ENCODE data around the gene OR1S2.

DNA sequence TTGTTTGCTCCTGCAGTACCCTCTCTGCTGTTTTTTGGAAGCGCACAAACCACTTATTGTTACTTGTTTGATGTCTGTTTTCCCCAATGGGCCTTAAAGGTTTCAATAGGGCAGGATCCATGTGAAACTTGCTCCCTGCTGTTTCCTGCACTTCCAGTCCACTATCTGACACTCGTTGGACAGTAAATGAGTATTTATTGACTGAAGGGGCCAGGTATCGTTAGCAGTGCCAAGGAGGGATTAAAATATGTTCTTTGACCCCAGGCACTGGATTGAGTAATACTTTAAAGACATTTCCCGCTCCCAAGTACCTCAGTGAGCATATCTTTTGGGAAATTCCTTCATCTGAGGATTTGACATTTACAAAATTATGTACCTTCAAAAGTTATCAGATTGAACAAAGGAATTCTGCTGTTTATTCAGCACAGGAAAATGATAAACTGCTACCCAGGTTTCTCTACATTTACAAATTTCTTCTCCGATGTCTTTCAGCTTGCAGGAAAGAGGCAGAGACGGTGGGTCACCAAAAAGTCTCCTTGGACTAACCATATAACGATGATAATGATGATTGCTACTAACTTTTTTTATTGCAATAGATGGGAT, 38.3 kb downstream of the OR1S2 start:
- TF ChIP-seq, protein P1, sequence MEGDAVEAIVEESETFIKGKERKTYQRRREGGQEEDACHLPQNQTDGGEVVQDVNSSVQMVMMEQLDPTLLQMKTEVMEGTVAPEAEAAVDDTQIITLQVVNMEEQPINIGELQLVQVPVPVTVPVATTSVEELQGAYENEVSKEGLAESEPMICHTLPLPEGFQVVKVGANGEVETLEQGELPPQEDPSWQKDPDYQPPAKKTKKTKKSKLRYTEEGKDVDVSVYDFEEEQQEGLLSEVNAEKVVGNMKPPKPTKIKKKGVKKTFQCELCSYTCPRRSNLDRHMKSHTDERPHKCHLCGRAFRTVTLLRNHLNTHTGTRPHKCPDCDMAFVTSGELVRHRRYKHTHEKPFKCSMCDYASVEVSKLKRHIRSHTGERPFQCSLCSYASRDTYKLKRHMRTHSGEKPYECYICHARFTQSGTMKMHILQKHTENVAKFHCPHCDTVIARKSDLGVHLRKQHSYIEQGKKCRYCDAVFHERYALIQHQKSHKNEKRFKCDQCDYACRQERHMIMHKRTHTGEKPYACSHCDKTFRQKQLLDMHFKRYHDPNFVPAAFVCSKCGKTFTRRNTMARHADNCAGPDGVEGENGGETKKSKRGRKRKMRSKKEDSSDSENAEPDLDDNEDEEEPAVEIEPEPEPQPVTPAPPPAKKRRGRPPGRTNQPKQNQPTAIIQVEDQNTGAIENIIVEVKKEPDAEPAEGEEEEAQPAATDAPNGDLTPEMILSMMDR (conservative IDR thresholded peaks at IDR 0.05; ENCODE audit: low read depth, low read length): no peak
- TF ChIP-seq EZH2 (IDR thresholded peaks at IDR 0.05; ENCODE audit: borderline replicate concordance, low read depth, low read length, poor library complexity, severe bottlenecking): no peak
